Neural progenitor cell (in vitro differentiated cells): ENCODE results near the gene ARAP2.

Source experiments
- CTCF ChIP-seq: fragments of 200-600 bp; sonication (generic); IDR thresholded peaks from 2 replicates; pipeline ENCODE4 v1.5.1; 2017; ENCODE audit warnings: antibody characterized with exemption, mild to moderate bottlenecking
- EZH2 ChIP-seq: fragments of 200-600 bp; sonication (generic); IDR thresholded peaks from 2 replicates; pipeline ENCODE4 v1.6.1; 2017; ENCODE audit warnings: antibody characterized with exemption, mild to moderate bottlenecking, moderate library complexity
- EZH2phosphoT487 ChIP-seq: fragments of 200-600 bp; sonication (generic); IDR thresholded peaks from 2 replicates; pipeline ENCODE4 v1.6.1; 2017; ENCODE audit warnings: antibody characterized with exemption

- TF ChIP-seq CTCF: no peak
- no peak for TF ChIP-seq EZH2
- TF ChIP-seq EZH2phosphoT487: no peak
Observed at GRCh38 chr4:36099509-36099908, 144.8 kb downstream of the ARAP2 start.
